ENCODE measurements around the gene FSHR.

Gene FSHR

DNA sequence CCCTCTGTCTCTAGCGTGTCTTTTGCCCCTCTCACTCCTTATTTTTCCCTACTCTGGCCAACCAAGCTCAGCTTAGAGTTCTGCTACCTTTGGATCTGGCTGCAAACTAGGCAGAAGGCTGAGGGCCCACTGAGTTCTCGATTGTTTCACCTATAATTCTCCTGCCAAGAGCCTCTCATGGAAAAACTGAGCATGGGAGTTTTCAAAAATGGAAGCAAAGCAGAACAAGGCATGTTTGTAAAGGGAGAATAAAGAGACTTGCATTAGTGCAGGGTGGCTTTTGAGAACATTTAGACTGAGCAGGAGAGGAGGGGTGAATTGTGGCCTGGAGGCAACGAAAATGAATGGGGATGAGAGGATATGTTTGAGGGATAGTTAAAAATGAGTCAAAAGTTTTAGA lies 45.9 kb downstream of the FSHR start:
- Histone ChIP-seq H3K27me3 (ENCODE audit: insufficient read depth, low read length) (no peaks in the 10 kb centered on the region), H2AFZ (ENCODE audit: low read depth, low read length) (no peak overlapping the region), H3K36me3 (ENCODE audit: insufficient read depth, low read length) (no peaks in the 10 kb centered on the region), H3K4me1 (ENCODE audit: insufficient read depth, low read length) (peaks cover 9% of the 10 kb centered on the region), H3K9me3 (ENCODE audit: low read length) (no peaks in the 10 kb centered on the region), H3K4me3 (ENCODE audit: low read length) (no peak overlapping the region)

DNA sequence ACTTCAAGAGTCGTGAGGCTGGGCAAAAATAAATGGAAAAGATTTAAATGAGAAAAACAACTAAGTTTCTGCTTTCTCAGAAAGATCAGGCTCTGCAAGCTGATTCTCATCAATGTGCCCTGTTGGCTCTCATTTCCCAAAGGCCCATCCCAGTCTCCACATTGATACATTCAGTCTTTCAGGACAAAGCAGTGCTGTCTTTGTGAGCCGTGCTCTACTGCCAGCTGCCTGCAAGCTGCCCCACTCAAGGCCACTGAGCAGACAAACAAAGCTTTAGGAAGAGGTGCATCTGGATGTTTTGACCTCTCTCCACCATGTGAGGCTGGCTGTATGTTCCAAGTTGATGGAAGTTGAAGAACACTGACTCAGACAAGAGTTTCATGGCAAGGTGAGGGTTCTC lies 48.8 kb downstream of the FSHR start:
- H3K27me3 ChIP-seq (ENCODE audit: insufficient read depth, low read length) = no peaks in the 10 kb centered on the region
- H3K4me3 ChIP-seq (ENCODE audit: low read length) = no peak overlapping the region
- H3K4me1 ChIP-seq (ENCODE audit: insufficient read depth, low read length) = no peaks in the 10 kb centered on the region
- H3K36me3 ChIP-seq (ENCODE audit: insufficient read depth, low read length) = no peaks in the 10 kb centered on the region
- no peaks in the 10 kb centered on the region for H3K9me3 ChIP-seq (ENCODE audit: low read length)
- H2AFZ ChIP-seq (ENCODE audit: low read depth, low read length) = no peak overlapping the region

DNA sequence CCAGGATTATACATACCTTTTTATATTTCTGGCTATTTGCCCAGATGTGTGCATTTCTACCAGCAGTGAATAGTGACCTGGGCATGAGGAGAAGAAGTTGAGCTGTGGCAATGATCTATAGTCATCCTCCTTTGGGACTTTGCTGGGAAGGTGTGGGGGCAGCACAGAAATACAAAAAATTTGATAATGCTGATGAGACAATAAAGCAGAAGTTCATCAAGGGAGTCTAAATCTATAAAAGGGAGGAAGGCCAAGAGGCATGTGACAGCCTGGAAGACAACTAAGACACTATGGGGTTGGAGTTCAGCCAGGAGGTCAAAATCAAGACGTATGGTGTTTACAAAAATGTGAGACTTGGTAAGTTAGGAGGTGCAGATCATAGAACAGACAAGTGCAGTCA lies 52.2 kb downstream of the FSHR start:
- Histone ChIP-seq H3K4me1 (ENCODE audit: insufficient read depth, low read length) (no peaks in the 10 kb centered on the region), H3K4me3 (ENCODE audit: low read length) (no peak overlapping the region), H2AFZ (ENCODE audit: low read depth, low read length) (no peak overlapping the region), H3K36me3 (ENCODE audit: insufficient read depth, low read length) (no peaks in the 10 kb centered on the region), H3K27me3 (ENCODE audit: insufficient read depth, low read length) (no peaks in the 10 kb centered on the region), H3K9me3 (ENCODE audit: low read length) (no peaks in the 10 kb centered on the region)

DNA sequence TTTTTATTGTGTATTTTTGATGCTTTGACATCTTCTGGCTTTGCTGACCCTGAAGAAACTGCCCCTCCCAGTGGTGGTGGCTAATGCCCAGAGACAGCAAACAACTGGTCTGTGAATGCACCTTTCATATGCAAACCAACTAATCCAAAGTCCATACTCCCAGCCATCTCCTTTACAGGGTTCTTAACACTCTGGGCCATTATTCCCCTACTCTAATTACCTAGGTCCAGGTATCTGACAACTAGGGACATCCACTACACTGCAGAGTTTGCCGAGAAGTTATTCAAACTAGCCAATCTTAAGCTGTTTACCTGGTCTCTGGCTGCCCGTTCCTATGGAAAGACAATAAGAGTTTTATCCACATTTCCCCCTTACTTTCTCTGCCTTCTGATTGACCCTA lies 73.6 kb downstream of the FSHR start:
- Histone ChIP-seq H2AFZ (ENCODE audit: low read depth, low read length) (no peak overlapping the region), H3K36me3 (ENCODE audit: insufficient read depth, low read length) (no peaks in the 10 kb centered on the region), H3K9me3 (ENCODE audit: low read length) (no peaks in the 10 kb centered on the region), H3K27me3 (ENCODE audit: insufficient read depth, low read length) (no peaks in the 10 kb centered on the region), H3K4me1 (ENCODE audit: insufficient read depth, low read length) (no peaks in the 10 kb centered on the region), H3K4me3 (ENCODE audit: low read length) (no peak overlapping the region)

GRCh38 chr2:49070716-49071115 lies 83.6 kb downstream of the FSHR start:
- H3K36me3 ChIP-seq (ENCODE audit: insufficient read depth, low read length) = no peaks in the 10 kb centered on the region

DNA sequence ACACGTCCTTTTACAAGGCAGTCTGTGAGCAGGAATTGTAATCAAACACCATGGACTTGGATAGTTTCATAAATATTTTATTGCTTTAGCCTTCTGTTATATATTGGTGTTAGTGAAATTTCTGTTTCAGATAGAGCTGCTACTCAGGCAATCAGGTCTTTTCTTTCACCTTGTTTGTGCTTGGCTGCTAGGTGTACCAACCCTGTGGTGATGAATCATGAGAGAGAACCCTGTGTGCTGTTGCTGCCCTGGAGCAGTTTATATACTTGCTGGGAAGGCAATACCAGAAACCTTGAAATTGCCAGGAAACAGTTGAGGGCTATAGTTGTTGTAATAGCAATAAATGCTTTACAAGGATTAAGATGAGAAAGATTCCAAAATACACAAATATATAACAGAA lies 84.5 kb downstream of the FSHR start:
- Histone ChIP-seq H3K27me3 (ENCODE audit: insufficient read depth, low read length) (no peaks in the 10 kb centered on the region), H2AFZ (ENCODE audit: low read depth, low read length) (no peak overlapping the region), H3K36me3 (ENCODE audit: insufficient read depth, low read length) (no peaks in the 10 kb centered on the region), H3K4me3 (ENCODE audit: low read length) (no peak overlapping the region), H3K4me1 (ENCODE audit: insufficient read depth, low read length) (no peaks in the 10 kb centered on the region), H3K9me3 (ENCODE audit: low read length) (no peaks in the 10 kb centered on the region)

More at GRCh38 chr2:49070716-49071115, 83.6 kb downstream of the FSHR start:
- Histone ChIP-seq H3K4me1 (ENCODE audit: insufficient read depth, low read length) (no peaks in the 10 kb centered on the region), H2AFZ (ENCODE audit: low read depth, low read length) (no peak overlapping the region), H3K9me3 (ENCODE audit: low read length) (no peaks in the 10 kb centered on the region), H3K27me3 (ENCODE audit: insufficient read depth, low read length) (no peaks in the 10 kb centered on the region), H3K4me3 (ENCODE audit: low read length) (no peak overlapping the region)

GRCh38 chr2:49068613-49069012 lies 85.7 kb downstream of the FSHR start:
- Histone ChIP-seq H3K4me1 (ENCODE audit: insufficient read depth, low read length) (no peaks in the 10 kb centered on the region), H3K9me3 (ENCODE audit: low read length) (no peaks in the 10 kb centered on the region), H2AFZ (ENCODE audit: low read depth, low read length) (no peak overlapping the region), H3K36me3 (ENCODE audit: insufficient read depth, low read length) (no peaks in the 10 kb centered on the region), H3K4me3 (ENCODE audit: low read length) (no peak overlapping the region), H3K27me3 (ENCODE audit: insufficient read depth, low read length) (no peaks in the 10 kb centered on the region)

- H3K27me3 ChIP-seq (ENCODE audit: insufficient read depth, low read length) = no peaks in the 10 kb centered on the region
- no peak overlapping the region for H3K4me3 ChIP-seq (ENCODE audit: low read length)
- no peaks in the 10 kb centered on the region for H3K36me3 ChIP-seq (ENCODE audit: insufficient read depth, low read length)
- H2AFZ ChIP-seq (ENCODE audit: low read depth, low read length) = no peak overlapping the region
- no peaks in the 10 kb centered on the region for H3K9me3 ChIP-seq (ENCODE audit: low read length)
- H3K4me1 ChIP-seq (ENCODE audit: insufficient read depth, low read length) = no peaks in the 10 kb centered on the region
Observed at GRCh38 chr2:49067971-49068370, 86.3 kb downstream of the FSHR start.

DNA sequence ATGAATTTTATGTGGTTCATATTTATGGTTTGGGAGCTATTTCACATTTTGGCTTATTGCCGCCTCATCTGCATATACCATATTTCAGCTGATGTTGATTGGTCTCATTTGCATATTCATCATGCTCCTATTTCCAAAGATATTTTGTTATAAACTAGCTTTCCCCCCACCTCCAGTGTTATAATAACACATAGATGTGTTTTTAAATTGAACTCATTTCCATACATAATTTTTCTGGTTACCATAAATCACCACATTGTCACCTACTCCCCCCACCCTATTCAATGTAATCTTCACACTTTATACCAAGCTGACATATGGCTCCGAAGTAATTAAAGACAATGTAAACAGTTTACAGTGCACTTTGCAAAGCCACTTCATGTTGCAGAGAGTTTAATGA lies 101.2 kb downstream of the FSHR start:
- no peaks in the 10 kb centered on the region for H3K4me1 ChIP-seq (ENCODE audit: insufficient read depth, low read length)
- H3K27me3 ChIP-seq (ENCODE audit: insufficient read depth, low read length) = no peaks in the 10 kb centered on the region
- no peak overlapping the region for H2AFZ ChIP-seq (ENCODE audit: low read depth, low read length)
- H3K4me3 ChIP-seq (ENCODE audit: low read length) = no peak overlapping the region
- no peaks in the 10 kb centered on the region for H3K9me3 ChIP-seq (ENCODE audit: low read length)
- H3K36me3 ChIP-seq (ENCODE audit: insufficient read depth, low read length) = no peaks in the 10 kb centered on the region

DNA sequence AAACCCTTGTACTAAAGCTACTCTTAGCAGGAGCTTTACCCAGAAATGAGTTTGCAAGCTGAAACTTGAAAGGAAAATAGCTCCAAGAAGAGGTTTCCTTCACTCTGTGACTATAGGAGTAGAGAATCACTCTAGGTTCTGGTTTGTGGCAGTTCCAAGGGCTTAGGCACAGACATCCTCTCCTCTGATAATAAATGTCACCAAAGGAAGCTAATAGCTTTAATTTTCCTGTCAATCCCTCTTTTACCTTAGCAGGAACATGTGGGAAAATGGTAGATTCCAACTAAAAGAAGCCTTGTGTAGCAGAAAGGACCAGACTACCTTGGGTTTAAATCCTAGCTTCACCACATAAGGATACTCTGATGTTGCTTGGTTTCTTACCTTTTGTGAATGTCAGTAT lies 104.0 kb downstream of the FSHR start:
- no peaks in the 10 kb centered on the region for H3K27me3 ChIP-seq (ENCODE audit: insufficient read depth, low read length)
- H2AFZ ChIP-seq (ENCODE audit: low read depth, low read length) = no peak overlapping the region
- no peak overlapping the region for H3K4me3 ChIP-seq (ENCODE audit: low read length)
- no peaks in the 10 kb centered on the region for H3K4me1 ChIP-seq (ENCODE audit: insufficient read depth, low read length)
- H3K36me3 ChIP-seq (ENCODE audit: insufficient read depth, low read length) = no peaks in the 10 kb centered on the region
- H3K9me3 ChIP-seq (ENCODE audit: low read length) = no peaks in the 10 kb centered on the region

DNA sequence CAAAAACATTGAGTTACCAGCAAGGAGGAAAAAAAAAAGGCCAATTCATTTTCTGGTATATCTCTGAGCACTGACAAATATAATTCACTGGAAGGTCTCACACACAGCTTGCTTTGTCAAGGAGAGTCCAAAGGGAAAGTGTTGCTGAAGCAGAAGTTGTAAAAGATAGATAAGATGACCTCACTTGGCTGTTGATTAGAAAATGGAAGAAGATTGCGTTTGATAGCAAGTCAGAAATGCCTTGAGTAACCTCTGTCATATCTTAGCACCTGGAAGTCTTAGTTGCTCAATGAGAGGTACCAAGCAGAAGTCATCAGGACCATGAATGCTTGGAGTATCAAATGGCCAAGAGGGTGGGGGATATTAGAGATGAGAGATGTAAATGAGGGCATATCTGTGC lies 105.2 kb downstream of the FSHR start:
- Histone ChIP-seq H3K9me3 (ENCODE audit: low read length) (no peaks in the 10 kb centered on the region), H3K4me3 (ENCODE audit: low read length) (no peak overlapping the region), H3K36me3 (ENCODE audit: insufficient read depth, low read length) (no peaks in the 10 kb centered on the region), H2AFZ (ENCODE audit: low read depth, low read length) (no peak overlapping the region), H3K27me3 (ENCODE audit: insufficient read depth, low read length) (no peaks in the 10 kb centered on the region), H3K4me1 (ENCODE audit: insufficient read depth, low read length) (no peaks in the 10 kb centered on the region)

- no peaks in the 10 kb centered on the region for H3K27me3 ChIP-seq (ENCODE audit: insufficient read depth, low read length)
- no peak overlapping the region for H2AFZ ChIP-seq (ENCODE audit: low read depth, low read length)
- H3K4me3 ChIP-seq (ENCODE audit: low read length) = no peak overlapping the region
- H3K9me3 ChIP-seq (ENCODE audit: low read length) = no peaks in the 10 kb centered on the region
- no peaks in the 10 kb centered on the region for H3K36me3 ChIP-seq (ENCODE audit: insufficient read depth, low read length)
- H3K4me1 ChIP-seq (ENCODE audit: insufficient read depth, low read length) = peaks cover 5% of the 10 kb centered on the region
Observed at GRCh38 chr2:49045083-49045482, 109.2 kb downstream of the FSHR start.

- Histone ChIP-seq H2AFZ (ENCODE audit: low read depth, low read length) (no peak overlapping the region), H3K4me1 (ENCODE audit: insufficient read depth, low read length) (peaks cover 5% of the 10 kb centered on the region), H3K36me3 (ENCODE audit: insufficient read depth, low read length) (no peaks in the 10 kb centered on the region)
Observed at GRCh38 chr2:49044350-49045079, 109.8 kb downstream of the FSHR start.

DNA sequence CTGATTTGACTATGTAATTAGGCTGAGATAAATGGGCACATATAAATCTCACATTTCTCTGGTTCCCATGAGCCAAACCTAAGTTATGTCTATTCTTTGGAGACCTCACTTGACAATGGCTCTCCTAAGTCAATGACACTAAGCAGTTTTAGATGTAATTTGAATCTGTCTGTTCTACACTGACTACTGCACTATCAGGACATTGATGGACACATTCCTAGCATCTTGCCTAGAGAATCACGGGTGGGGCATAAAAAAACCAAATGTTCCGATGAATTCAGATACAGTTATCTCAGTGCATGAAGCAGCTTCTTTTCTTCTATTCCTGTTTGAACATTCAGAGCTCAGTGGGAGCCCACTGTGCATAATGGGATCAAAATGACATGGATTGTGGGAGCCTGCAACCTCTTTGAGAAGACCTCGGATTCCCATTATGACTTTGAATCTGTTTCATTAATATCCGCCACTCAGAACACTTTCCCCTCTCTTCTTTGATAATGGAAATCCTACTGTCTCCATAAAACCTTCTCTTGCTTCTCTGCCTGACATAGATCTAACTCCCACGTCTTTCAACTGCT lies 110.8 kb downstream of the FSHR start:
- H2AFZ ChIP-seq (ENCODE audit: low read depth, low read length) = no peak overlapping the region
- H3K9me3 ChIP-seq (ENCODE audit: low read length) = no peaks in the 10 kb centered on the region
- H3K27me3 ChIP-seq (ENCODE audit: insufficient read depth, low read length) = no peaks in the 10 kb centered on the region
- no peaks in the 10 kb centered on the region for H3K36me3 ChIP-seq (ENCODE audit: insufficient read depth, low read length)
- H3K4me3 ChIP-seq (ENCODE audit: low read length) = no peak overlapping the region
- H3K4me1 ChIP-seq (ENCODE audit: insufficient read depth, low read length) = peaks cover 5% of the 10 kb centered on the region

More at GRCh38 chr2:49044350-49045079, 109.8 kb downstream of the FSHR start:
- Histone ChIP-seq H3K4me3 (ENCODE audit: low read length) (no peak overlapping the region), H3K27me3 (ENCODE audit: insufficient read depth, low read length) (no peaks in the 10 kb centered on the region), H3K9me3 (ENCODE audit: low read length) (no peaks in the 10 kb centered on the region)
